WTC11 (cell line): Measurements from ENCODE around the gene RTF2. TPM values are rescaled to one million over a fixed set of nuclear protein-coding genes. Genes with fewer than 3 reads are reported as not detected.

ENCODE experiments used
- ATAC-seq: fragments of 200-7000 bp; cut with Tn5 transposase; 2 replicates; pipeline ENCODE4 v1.10.0; 2021; ENCODE audit warnings: mild to moderate bottlenecking, moderate library complexity
- CTCF ChIA-PET: fragments of 300-600 bp; sonication (Branson Sonifier 250); formaldehyde crosslinking; loops from one replicate; lab custom pipeline; 2021; ENCODE audit warnings: antibody characterized with exemption; lab: Charles Lee
- POLR2A ChIA-PET: fragments of 350-600 bp; sonication (Branson Sonifier 250); formaldehyde crosslinking; loops from one replicate; lab custom pipeline; 2021; ENCODE audit warnings: antibody characterized with exemption; lab: Charles Lee
- DNase-seq: peaks from one replicate; pipeline ENCODE4 v3.0.0; 2021; ENCODE audit warnings: low spot score
- H3K27ac Mint-ChIP-seq: 2 replicates; pipeline ENCODE4 v1.8.0; 2021; ENCODE audit warnings: mixed read lengths
- H3K27me3 Mint-ChIP-seq: 2 replicates; pipeline ENCODE4 v1.8.0; 2021; ENCODE audit warnings: low read depth, mild to moderate bottlenecking, moderate library complexity, mixed read lengths
- H3K36me3 Mint-ChIP-seq: 2 replicates; pipeline ENCODE4 v1.8.0; 2021; ENCODE audit warnings: mixed read lengths
- H3K4me1 Mint-ChIP-seq: 2 replicates; pipeline ENCODE4 v1.8.0; 2022; ENCODE audit warnings: mixed read lengths
- H3K4me3 Mint-ChIP-seq: 2 replicates; pipeline ENCODE4 v1.8.0; 2021; ENCODE audit warnings: mild to moderate bottlenecking, moderate library complexity, mixed read lengths
- H3K9me3 Mint-ChIP-seq: 2 replicates; pipeline ENCODE4 v1.8.0; 2021; ENCODE audit warnings: mixed read lengths
- ATF1 ChIP-seq: sonication (generic); formaldehyde crosslinking; IDR thresholded peaks from 2 replicates; pipeline ENCODE4 v1.8.1; 2023; ENCODE audit warnings: mild to moderate bottlenecking, moderate library complexity, missing genetic modification reagents
- ATF3 ChIP-seq: sonication (generic); formaldehyde crosslinking; conservative IDR thresholded peaks from 2 replicates; pipeline ENCODE4 v1.8.1; 2022; ENCODE audit warnings: mild to moderate bottlenecking, missing genetic modification reagents
- ATF6 ChIP-seq: sonication (generic); formaldehyde crosslinking; IDR thresholded peaks from 2 replicates; pipeline ENCODE4 v1.8.1; 2023; ENCODE audit warnings: mild to moderate bottlenecking, missing genetic modification reagents
- ELF4 ChIP-seq: sonication (generic); formaldehyde crosslinking; IDR thresholded peaks from 2 replicates; pipeline ENCODE4 v1.8.1; 2022; ENCODE audit warnings: low read depth, mild to moderate bottlenecking, moderate library complexity, missing genetic modification reagents
- ESRRA ChIP-seq: sonication (generic); formaldehyde crosslinking; IDR thresholded peaks from 2 replicates; pipeline ENCODE4 v1.8.1; 2022; ENCODE audit warnings: mild to moderate bottlenecking, missing genetic modification reagents, borderline replicate concordance
- ETV6 ChIP-seq: sonication (generic); formaldehyde crosslinking; IDR thresholded peaks from 2 replicates; pipeline ENCODE4 v1.8.1; 2022; ENCODE audit warnings: mild to moderate bottlenecking, missing genetic modification reagents
- FOXJ3 ChIP-seq: sonication (generic); formaldehyde crosslinking; IDR thresholded peaks from 2 replicates; pipeline ENCODE4 v1.9.0; 2021; ENCODE audit warnings: missing genetic modification reagents, mild to moderate bottlenecking, borderline replicate concordance
- FOXP1 ChIP-seq: sonication (generic); formaldehyde crosslinking; IDR thresholded peaks from 2 replicates; pipeline ENCODE4 v1.8.0; 2022; ENCODE audit warnings: missing genetic modification reagents, mild to moderate bottlenecking, moderate library complexity, borderline replicate concordance
- GTF2I ChIP-seq: fragments of 250-450 bp; sonication (Bioruptor Pico); conservative IDR thresholded peaks from 2 replicates; pipeline ENCODE4 v1.4.0; 2021; ENCODE audit warnings: mild to moderate bottlenecking
- MAX ChIP-seq: sonication (generic); formaldehyde crosslinking; IDR thresholded peaks from 2 replicates; pipeline ENCODE4 v1.8.0; 2022; ENCODE audit warnings: mild to moderate bottlenecking, missing genetic modification reagents
- MXD4 ChIP-seq: fragments of 250-450 bp; sonication (Bioruptor Pico); IDR thresholded peaks from 2 replicates; pipeline ENCODE4 v1.8.0; 2021; ENCODE audit warnings: mild to moderate bottlenecking, moderate library complexity, borderline replicate concordance
- NR1H2 ChIP-seq: sonication (generic); formaldehyde crosslinking; IDR thresholded peaks from 2 replicates; pipeline ENCODE4 v1.9.0; 2021; ENCODE audit warnings: mild to moderate bottlenecking, moderate library complexity, missing genetic modification reagents
- NR3C1 ChIP-seq: sonication (generic); formaldehyde crosslinking; conservative IDR thresholded peaks from 2 replicates; pipeline ENCODE4 v1.8.1; 2023; ENCODE audit warnings: low read depth, mild to moderate bottlenecking, missing genetic modification reagents
- OVOL2 ChIP-seq: fragments of 250-450 bp; sonication (Bioruptor Pico); IDR thresholded peaks from 2 replicates; pipeline ENCODE4 v1.9.0; 2021; ENCODE audit warnings: mild to moderate bottlenecking, borderline replicate concordance
- PRRX2 ChIP-seq: fragments of 250-450 bp; sonication (Bioruptor Pico); IDR thresholded peaks from 2 replicates; pipeline ENCODE4 v1.8.0; 2021; ENCODE audit warnings: mild to moderate bottlenecking
- RELA ChIP-seq: sonication (generic); formaldehyde crosslinking; IDR thresholded peaks from 2 replicates; pipeline ENCODE4 v1.8.1; 2022; ENCODE audit warnings: missing genetic modification reagents, mild to moderate bottlenecking, borderline replicate concordance
- RORB ChIP-seq: fragments of 250-450 bp; sonication (Bioruptor Pico); IDR thresholded peaks from 2 replicates; pipeline ENCODE4 v1.9.0; 2021; ENCODE audit warnings: mild to moderate bottlenecking
- SMAD3 ChIP-seq: sonication (generic); formaldehyde crosslinking; IDR thresholded peaks from 2 replicates; pipeline ENCODE4 v1.8.0; 2022; ENCODE audit warnings: missing genetic modification reagents, mild to moderate bottlenecking, borderline replicate concordance
- ZBTB21 ChIP-seq: sonication (generic); formaldehyde crosslinking; IDR thresholded peaks from 2 replicates; pipeline ENCODE4 v1.8.1; 2023; ENCODE audit warnings: mild to moderate bottlenecking, missing genetic modification reagents, borderline replicate concordance
- ZMAT4 ChIP-seq: fragments of 250-450 bp; sonication (Bioruptor Pico); IDR thresholded peaks from 2 replicates; pipeline ENCODE4 v1.9.0; 2021; ENCODE audit warnings: mild to moderate bottlenecking
- ZNF121 ChIP-seq: sonication (generic); formaldehyde crosslinking; IDR thresholded peaks from 2 replicates; pipeline ENCODE4 v1.8.0; 2023; ENCODE audit warnings: missing genetic modification reagents
- ZNF138 ChIP-seq: sonication (generic); formaldehyde crosslinking; conservative IDR thresholded peaks from 2 replicates; pipeline ENCODE4 v1.8.1; 2022; ENCODE audit warnings: mild to moderate bottlenecking, moderate library complexity, missing genetic modification reagents
- total RNA-seq: library from RNA; stranded (reverse); gene quantifications from 3 replicates; pipeline ENCODE4 v1.2.3, GENCODE V29; 2021

RTF2 gene
- total RNA-seq, 1 experiment from 2014 or later, result 46.3 TPM

- TF ChIP-seq MAX (CRISPR knock-in tag), result no peak
- no peak for TF ChIP-seq ELF4 (CRISPR knock-in tag)
- TF ChIP-seq RORB (CRISPR knock-in tag), result no peak
- TF ChIP-seq ETV6 (CRISPR knock-in tag), result no peak
Measured at GRCh38 chr20:56460459-56460858, 8.0 kb upstream of the RTF2 start (continued).

GRCh38 chr20:56461576-56461975 lies 6.9 kb upstream of the RTF2 start:
- POLR2A ChIA-PET, result no interaction called here
- no peaks in the 10 kb centered on the region for H3K9me3 Mint-ChIP-seq
- ATAC-seq (no peak), DNase-seq (no peak)
- TF ChIP-seq ELF4 (CRISPR knock-in tag) (no peak), ATF3 (no peak), PRRX2 (CRISPR knock-in tag) (no peak), ETV6 (CRISPR knock-in tag) (no peak), NR1H2 (CRISPR knock-in tag) (no peak), RELA (no peak), SMAD3 (CRISPR knock-in tag) (no peak), GTF2I (CRISPR knock-in tag) (no peak), ATF1 (CRISPR knock-in tag) (no peak), MXD4 (CRISPR knock-in tag) (no peak), ZBTB21 (CRISPR knock-in tag) (no peak)
- no peaks in the 10 kb centered on the region for H3K36me3 Mint-ChIP-seq
- CTCF ChIA-PET, result no interaction called here
- no peaks in the 10 kb centered on the region for H3K4me1 Mint-ChIP-seq
- H3K4me3 Mint-ChIP-seq, result no peak overlapping the region
- no peak overlapping the region for H3K27ac Mint-ChIP-seq
- H3K27me3 Mint-ChIP-seq, result peaks cover 8% of the 10 kb centered on the region

- Mint-ChIP-seq H3K27ac (no peak overlapping the region), H3K36me3 (no peaks in the 10 kb centered on the region), H3K4me3 (no peak overlapping the region), H3K9me3 (no peaks in the 10 kb centered on the region), H3K4me1 (no peaks in the 10 kb centered on the region), H3K27me3 (peaks cover 10% of the 10 kb centered on the region)
- TF ChIP-seq ESRRA (CRISPR knock-in tag) (no peak), ZNF121 (CRISPR knock-in tag) (no peak), FOXP1 (CRISPR knock-in tag) (no peak), ZNF138 (CRISPR knock-in tag) (no peak), OVOL2 (CRISPR knock-in tag) (no peak), ATF6 (CRISPR knock-in tag) (no peak), ZMAT4 (CRISPR knock-in tag) (no peak), NR3C1 (CRISPR knock-in tag) (no peak), FOXJ3 (CRISPR knock-in tag) (no peak)
- DNase-seq (no peak), ATAC-seq (no peak)
- POLR2A ChIA-PET, result no interaction called here
- CTCF ChIA-PET, result no interaction called here
Measured at GRCh38 chr20:56463428-56463827, 5.0 kb upstream of the RTF2 start.
